Smooth muscle cell (in vitro differentiated cells): ENCODE measurements around the gene USP7. TPM values are rescaled to one million over a fixed set of nuclear protein-coding genes. Genes with fewer than 3 reads are reported as not detected.

Experiments used
- DNase-seq: peaks from one replicate; lab custom pipeline; 2025; ENCODE audit not compliant: unreplicated experiment; lab: John Stamatoyannopoulos, UW
- H2AFZ ChIP-seq: fragments of 200-600 bp; sonication (generic); 2 replicates; pipeline ENCODE4 v1.6.0; 2016; ENCODE audit warnings: antibody characterized with exemption, low read depth, mild to moderate bottlenecking
- H3F3A ChIP-seq: fragments of 200-600 bp; sonication (generic); 2 replicates; pipeline ENCODE4 v1.6.0; 2017; ENCODE audit warnings: antibody characterized with exemption, low read depth
- H3K27ac ChIP-seq: fragments of 200-600 bp; sonication (generic); 2 replicates; pipeline ENCODE4 v1.5.1; 2016; ENCODE audit warnings: low read depth, mild to moderate bottlenecking
- H3K27me3 ChIP-seq: fragments of 200-600 bp; sonication (generic); 2 replicates; pipeline ENCODE4 v1.6.1; 2016; ENCODE audit warnings: low read depth, mild to moderate bottlenecking
- H3K36me3 ChIP-seq: fragments of 200-600 bp; sonication (generic); 2 replicates; pipeline ENCODE4 v1.5.1; 2016; ENCODE audit warnings: low read depth
- H3K4me1 ChIP-seq: fragments of 200-600 bp; sonication (generic); 2 replicates; pipeline ENCODE4 v1.5.1; 2016; ENCODE audit warnings: low read depth
- H3K4me2 ChIP-seq: fragments of 200-600 bp; sonication (generic); 2 replicates; pipeline ENCODE4 v1.6.0; 2016; ENCODE audit warnings: mild to moderate bottlenecking
- H3K4me3 ChIP-seq: fragments of 200-600 bp; sonication (generic); 2 replicates; pipeline ENCODE4 v1.5.1; 2016; ENCODE audit warnings: mild to moderate bottlenecking
- H3K79me2 ChIP-seq: fragments of 200-600 bp; sonication (generic); 2 replicates; pipeline ENCODE4 v1.6.0; 2016; ENCODE audit warnings: low read depth, mild to moderate bottlenecking
- H3K9ac ChIP-seq: fragments of 200-600 bp; sonication (generic); 2 replicates; pipeline ENCODE4 v1.6.0; 2016; ENCODE audit warnings: low read depth
- H3K9me3 ChIP-seq: fragments of 200-600 bp; sonication (generic); replicated peaks from 2 replicates; pipeline ENCODE4 v1.5.1; 2016; ENCODE audit warnings: low read depth
- H4K20me1 ChIP-seq: fragments of 200-600 bp; sonication (generic); 2 replicates; pipeline ENCODE4 v1.6.0; 2016; ENCODE audit warnings: low read depth
- WGBS: methylation state at CpG from one replicate; pipeline ENCODE4 v1.1.7; 2016; ENCODE audit warnings: low lambda C conversion rate; 5-methylcytosine and 5-hydroxymethylcytosine counted together
- polyA plus RNA-seq: library from polyadenylated mRNA; unstranded; fragments of >200 nt; fragmentation: Nextera tagmentation; extraction: Ambion mirVana; gene quantifications from 2 replicates; pipeline ENCODE4 v1.2.1, GENCODE V29; 2016
- total RNA-seq: library from RNA; depleted of rRNA; stranded (reverse); fragments of >200 nt; gene quantifications from 2 replicates; pipeline ENCODE4 v1.2.3, GENCODE V29; 2014
- TF ChIP-seq, protein P1 (sequence below): fragments of 200-600 bp; sonication (generic); IDR thresholded peaks from 2 replicates; pipeline ENCODE4 v1.5.1; 2017; ENCODE audit warnings: borderline replicate concordance, mild to moderate bottlenecking, antibody characterized with exemption; ENCODE audit not compliant: insufficient read depth, poor library complexity, severe bottlenecking

USP7 gene
- total RNA-seq (50.7 and 60.8 TPM in 2 replicates), polyA plus RNA-seq (52.1 and 55.6 TPM in 2 replicates)

DNA sequence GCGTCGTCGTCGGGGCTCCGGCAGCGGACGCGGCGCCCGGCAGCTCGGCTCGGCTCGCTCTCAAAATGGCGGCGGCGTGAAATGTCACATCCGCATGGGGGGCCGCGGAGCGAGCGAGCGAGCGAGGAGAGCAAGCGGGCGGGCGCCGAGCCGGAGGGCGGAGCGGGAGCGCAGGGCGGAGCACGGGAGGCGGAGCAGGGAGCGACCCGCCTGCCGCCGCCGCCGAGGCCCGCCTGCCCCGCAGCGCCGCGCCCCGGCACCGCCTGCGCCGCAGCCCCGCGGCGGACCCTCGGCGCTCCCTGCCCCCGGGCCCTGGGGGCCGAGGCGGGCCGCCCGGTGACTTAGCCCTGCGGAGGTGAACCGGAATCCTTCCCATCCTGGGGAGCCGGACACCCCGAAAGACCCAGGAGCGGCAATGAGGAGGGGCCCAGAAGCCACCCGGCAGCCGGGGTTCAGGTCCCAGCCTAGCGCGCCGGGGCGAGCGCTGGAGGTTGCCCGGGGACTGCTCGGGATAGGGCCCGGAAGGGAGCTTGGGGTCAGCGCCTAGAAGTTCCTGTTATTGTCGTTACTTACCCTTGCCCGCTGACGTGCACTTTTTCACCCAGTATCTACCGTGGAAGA, at the start of gene USP7:
TSS of gene USP7 (minus strand) at position 86 of the 621 bp plus-strand sequence. CDS start 621 bp downstream, outside the sequence.
- Histone ChIP-seq H3K4me1 (peaks cover 38% of the 10 kb centered on the region), H4K20me1 (peaks cover 40% of the 10 kb centered on the region), H3F3A (peaks cover 4% of the 10 kb centered on the region), H3K4me3 (peak within 1 kb of the TSS; percentile 91), H3K9ac (peak within 1 kb of the TSS; percentile 79), H3K9me3 (no peaks in the 10 kb centered on the region), H3K79me2 (peaks cover 41% of the 10 kb centered on the region), H2AFZ (peak within 1 kb of the TSS; percentile 97), H3K27me3 (no peaks in the 10 kb centered on the region), H3K27ac (peak within 1 kb of the TSS; percentile 47), H3K36me3 (no peaks in the 10 kb centered on the region), H3K4me2 (peak within 1 kb of the TSS; percentile 96)
- under 1% methylated on average over 23 of the region's 79 CpGs for WGBS
- TF ChIP-seq, protein P1, sequence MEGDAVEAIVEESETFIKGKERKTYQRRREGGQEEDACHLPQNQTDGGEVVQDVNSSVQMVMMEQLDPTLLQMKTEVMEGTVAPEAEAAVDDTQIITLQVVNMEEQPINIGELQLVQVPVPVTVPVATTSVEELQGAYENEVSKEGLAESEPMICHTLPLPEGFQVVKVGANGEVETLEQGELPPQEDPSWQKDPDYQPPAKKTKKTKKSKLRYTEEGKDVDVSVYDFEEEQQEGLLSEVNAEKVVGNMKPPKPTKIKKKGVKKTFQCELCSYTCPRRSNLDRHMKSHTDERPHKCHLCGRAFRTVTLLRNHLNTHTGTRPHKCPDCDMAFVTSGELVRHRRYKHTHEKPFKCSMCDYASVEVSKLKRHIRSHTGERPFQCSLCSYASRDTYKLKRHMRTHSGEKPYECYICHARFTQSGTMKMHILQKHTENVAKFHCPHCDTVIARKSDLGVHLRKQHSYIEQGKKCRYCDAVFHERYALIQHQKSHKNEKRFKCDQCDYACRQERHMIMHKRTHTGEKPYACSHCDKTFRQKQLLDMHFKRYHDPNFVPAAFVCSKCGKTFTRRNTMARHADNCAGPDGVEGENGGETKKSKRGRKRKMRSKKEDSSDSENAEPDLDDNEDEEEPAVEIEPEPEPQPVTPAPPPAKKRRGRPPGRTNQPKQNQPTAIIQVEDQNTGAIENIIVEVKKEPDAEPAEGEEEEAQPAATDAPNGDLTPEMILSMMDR = no peak
- peak; percentile 57 for DNase-seq

DNA sequence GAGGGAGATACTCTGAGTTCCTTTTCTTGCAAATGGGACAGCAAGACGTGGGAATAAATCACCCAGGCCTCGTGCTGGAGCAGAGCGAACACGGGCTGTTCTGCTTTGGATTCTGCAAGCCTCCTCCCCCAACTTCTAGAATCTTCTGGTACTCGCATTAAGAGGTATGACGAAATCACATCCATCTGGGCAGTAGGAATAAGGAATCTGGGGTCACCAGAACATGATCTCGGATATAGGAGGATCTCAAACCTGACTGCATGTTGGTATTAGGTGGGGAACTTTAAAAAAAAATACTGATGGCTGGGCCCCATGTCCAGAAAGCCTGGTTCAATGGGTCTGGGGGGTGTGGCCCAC, 49.8 kb upstream of the USP7 start:
- Histone ChIP-seq H3K9ac (no peak overlapping the region), H3K79me2 (no peaks in the 10 kb centered on the region), H3K4me3 (no peak overlapping the region), H3F3A (no peaks in the 10 kb centered on the region), H2AFZ (no peak overlapping the region), H4K20me1 (no peaks in the 10 kb centered on the region), H3K4me1 (peaks cover 2% of the 10 kb centered on the region), H3K9me3 (no peaks in the 10 kb centered on the region), H3K27ac (no peak overlapping the region), H3K36me3 (no peaks in the 10 kb centered on the region), H3K27me3 (no peaks in the 10 kb centered on the region), H3K4me2 (peak overlapping the region; percentile 61)
- DNase-seq = no peak
- 53% methylated on average over 7 of the region's 7 CpGs for WGBS
- TF ChIP-seq, protein P1 = no peak

DNA sequence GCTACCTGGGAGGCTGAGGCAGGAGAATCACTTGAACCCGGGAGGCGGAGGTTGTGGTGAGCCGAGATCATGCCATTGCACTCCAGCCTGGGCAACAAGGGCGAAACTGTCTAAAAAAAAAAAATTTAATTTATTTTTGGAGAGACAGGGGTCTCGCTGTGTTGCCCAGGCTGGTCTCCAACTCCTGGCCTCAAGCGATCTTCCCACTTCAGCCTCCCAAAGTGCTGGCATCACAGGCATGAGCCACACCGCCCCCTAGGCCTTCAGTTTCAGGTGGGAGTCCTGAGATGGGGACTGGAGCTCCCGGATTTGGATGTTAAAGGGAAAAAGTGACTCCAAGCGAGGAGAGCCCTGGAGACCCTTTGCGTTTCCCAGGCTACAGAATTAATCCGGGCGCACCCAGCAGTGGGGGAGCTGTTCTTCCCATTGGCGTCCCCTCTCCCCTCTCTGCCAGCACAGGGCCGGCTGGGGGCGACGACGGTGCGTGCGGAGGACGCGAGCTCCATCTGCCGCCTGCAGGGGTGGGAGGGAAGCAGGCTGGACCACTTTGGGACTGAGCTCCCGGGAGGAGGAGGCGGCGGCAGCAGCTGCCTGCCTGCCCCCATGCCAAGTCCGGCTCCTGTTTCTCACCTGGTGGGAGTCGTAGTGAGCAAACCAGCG, 49.3 kb upstream of the USP7 start:
- no peak overlapping the region for H3K27ac ChIP-seq
- WGBS = 28% methylated on average over 28 of the region's 28 CpGs
- peaks cover 4% of the 10 kb centered on the region for H3K4me1 ChIP-seq
- no peak overlapping the region for H3K4me3 ChIP-seq
- H2AFZ ChIP-seq = no peak overlapping the region
- no peak for DNase-seq
- H3K27me3 ChIP-seq = no peaks in the 10 kb centered on the region
- H4K20me1 ChIP-seq = no peaks in the 10 kb centered on the region
- H3K9me3 ChIP-seq = no peaks in the 10 kb centered on the region
- no peaks in the 10 kb centered on the region for H3K79me2 ChIP-seq
- H3K4me2 ChIP-seq = peak overlapping the region; percentile 61
- H3F3A ChIP-seq = no peaks in the 10 kb centered on the region
- H3K36me3 ChIP-seq = no peaks in the 10 kb centered on the region
- no peak overlapping the region for H3K9ac ChIP-seq
- TF ChIP-seq, protein P1 = peak; percentile 11

DNA sequence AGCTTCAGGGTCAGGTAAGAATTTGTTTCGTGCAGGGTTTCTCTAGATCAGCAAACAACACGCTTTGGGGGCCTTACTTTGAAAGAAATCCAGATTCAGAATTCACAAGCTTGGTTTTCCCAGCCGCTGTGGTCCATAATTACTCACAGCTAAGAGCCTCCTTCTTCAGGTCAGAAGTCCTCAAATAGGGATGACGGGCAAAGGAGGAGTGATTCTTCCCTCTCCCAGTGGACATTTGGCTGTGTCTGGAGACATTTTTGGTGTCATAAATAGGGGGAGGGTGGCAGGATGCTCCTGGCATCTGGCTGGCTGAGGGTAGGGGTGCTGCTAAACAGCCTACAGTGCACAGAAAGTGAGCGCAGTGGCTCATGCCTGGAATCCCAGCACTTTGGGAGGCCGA, 48.6 kb upstream of the USP7 start:
- TF ChIP-seq, protein P1 = no peak
- Histone ChIP-seq H3K4me2 (no peak overlapping the region), H3K79me2 (no peaks in the 10 kb centered on the region), H2AFZ (no peak overlapping the region), H3K27ac (no peak overlapping the region), H3K9me3 (no peaks in the 10 kb centered on the region), H3K4me1 (peaks cover 4% of the 10 kb centered on the region), H3K27me3 (no peaks in the 10 kb centered on the region), H3K9ac (no peak overlapping the region), H4K20me1 (no peaks in the 10 kb centered on the region), H3K36me3 (no peaks in the 10 kb centered on the region), H3F3A (no peaks in the 10 kb centered on the region), H3K4me3 (no peak overlapping the region)
- 76% methylated on average over 6 of the region's 6 CpGs for WGBS
- DNase-seq = no peak
